ENCODE results near the gene MAGEA2B. TPM values are rescaled to one million over a fixed set of nuclear protein-coding genes. Genes with fewer than 3 reads are reported as not detected.
"Not testable (repeated sequence)": the region's sequence is repeated elsewhere in the genome, so short reads cannot be mapped to it uniquely, and the experiment has no call there.

Gene MAGEA2B, protein sequence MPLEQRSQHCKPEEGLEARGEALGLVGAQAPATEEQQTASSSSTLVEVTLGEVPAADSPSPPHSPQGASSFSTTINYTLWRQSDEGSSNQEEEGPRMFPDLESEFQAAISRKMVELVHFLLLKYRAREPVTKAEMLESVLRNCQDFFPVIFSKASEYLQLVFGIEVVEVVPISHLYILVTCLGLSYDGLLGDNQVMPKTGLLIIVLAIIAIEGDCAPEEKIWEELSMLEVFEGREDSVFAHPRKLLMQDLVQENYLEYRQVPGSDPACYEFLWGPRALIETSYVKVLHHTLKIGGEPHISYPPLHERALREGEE
- total RNA-seq (not detected), polyA plus RNA-seq (not detected)

DNA sequence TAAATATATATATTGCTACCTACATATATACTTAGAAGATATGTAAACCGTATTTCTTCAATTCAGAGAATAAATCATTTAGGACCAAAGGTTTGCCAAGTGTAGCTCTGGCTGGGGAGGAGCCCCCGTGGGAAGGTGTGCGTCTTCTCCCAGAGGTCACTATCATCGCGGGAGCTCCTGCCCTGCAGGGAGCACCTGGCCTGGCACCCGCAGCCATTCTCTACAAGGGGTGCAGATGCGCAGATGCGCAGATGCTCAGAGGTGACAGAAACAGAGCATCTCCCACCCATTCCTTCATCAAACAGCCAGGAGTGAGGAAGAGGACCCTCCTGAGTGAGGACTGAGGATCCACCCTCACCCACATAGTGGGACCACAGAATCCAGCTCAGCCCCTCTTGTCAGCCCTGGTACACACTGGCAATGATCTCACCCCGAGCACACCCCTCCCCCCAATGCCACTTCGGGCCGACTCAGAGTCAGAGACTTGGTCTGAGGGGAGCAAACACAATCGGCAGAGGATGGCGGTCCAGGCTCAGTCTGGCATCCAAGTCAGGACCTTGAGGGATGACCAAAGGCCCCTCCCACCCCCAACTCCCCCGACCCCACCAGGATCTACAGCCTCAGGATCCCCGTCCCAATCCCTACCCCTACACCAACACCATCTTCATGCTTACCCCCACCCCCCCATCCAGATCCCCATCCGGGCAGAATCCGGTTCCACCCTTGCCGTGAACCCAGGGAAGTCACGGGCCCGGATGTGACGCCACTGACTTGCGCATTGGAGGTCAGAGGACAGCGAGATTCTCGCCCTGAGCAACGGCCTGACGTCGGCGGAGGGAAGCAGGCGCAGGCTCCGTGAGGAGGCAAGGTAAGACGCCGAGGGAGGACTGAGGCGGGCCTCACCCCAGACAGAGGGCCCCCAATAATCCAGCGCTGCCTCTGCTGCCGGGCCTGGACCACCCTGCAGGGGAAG is at the start of gene MAGEA2B:
Gene MAGEA2B (plus strand): TSS at position 814 of the 973 bp plus-strand sequence. CDS start 2,479 bp downstream, outside the sequence.
- not testable (repeated sequence) for DNase-seq; H3K27ac ChIP-seq (ENCODE audit: low read depth, low read length); H3K36me3 ChIP-seq (ENCODE audit: insufficient read depth, low read length)

DNA sequence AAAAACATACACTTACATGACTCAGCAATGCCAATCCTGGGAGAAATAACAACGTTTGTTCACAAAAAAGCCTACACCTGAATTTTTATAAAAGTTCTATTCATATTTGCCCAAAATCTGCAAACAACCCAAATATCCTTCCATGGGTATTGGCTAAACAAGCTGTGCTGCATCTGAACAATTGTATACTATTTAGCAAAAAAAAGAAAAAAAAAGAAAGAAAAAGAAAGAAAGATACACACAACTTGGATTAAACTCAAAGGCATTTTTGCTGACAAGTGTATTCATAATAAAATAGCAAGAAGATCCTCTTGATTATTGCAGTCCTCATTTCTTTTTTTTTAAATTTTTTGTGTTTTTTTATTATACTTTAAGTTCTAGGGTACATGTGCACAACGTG is 40.3 kb upstream of the MAGEA2B start:
- H3K9me3 Mint-ChIP-seq: peaks cover 0 to 6% (median 0%) of the 10 kb centered on the region in 8 donors
- intact Hi-C loops (cut with micrococcal nuclease): no loop called here
- no peak overlapping the region for H3K27ac ChIP-seq (ENCODE audit: low read depth, low read length)
- no peak overlapping the region for H3K27ac Mint-ChIP-seq
- no peak overlapping the region for H3K4me3 Mint-ChIP-seq
- POLR2A ChIA-PET (ENCODE audit: partially characterized antibody): no interaction called here
- DNase-seq: no peak
- no peak overlapping the region for H3K4me3 ChIP-seq (ENCODE audit: low read length in 2 of 2)
- peaks cover 0 to 3% of the 10 kb centered on the region in 2 donors for H3K27me3 Mint-ChIP-seq
- no peaks in the 10 kb centered on the region for H3K4me1 Mint-ChIP-seq
- H3K36me3 Mint-ChIP-seq: no peaks in the 10 kb centered on the region
- no peaks in the 10 kb centered on the region for H3K27me3 ChIP-seq (ENCODE audit: insufficient read depth, low read length)
- H3K36me3 ChIP-seq (ENCODE audit: insufficient read depth, low read length): no peaks in the 10 kb centered on the region
- H3K9me3 ChIP-seq (ENCODE audit: control insufficient read depth in 1 of 2, low read length in 2 of 2): no peaks in the 10 kb centered on the region
- CTCF ChIA-PET (ENCODE audit: partially characterized antibody): no interaction called here
- H3K4me1 ChIP-seq (ENCODE audit: insufficient read depth, low read length): no peaks in the 10 kb centered on the region

More for the DNA sequence above, at the start of gene MAGEA2B:
- H3K27ac Mint-ChIP-seq; H3K27me3 ChIP-seq (ENCODE audit: insufficient read depth, low read length); H3K36me3 Mint-ChIP-seq; H3K4me3 Mint-ChIP-seq; CTCF ChIA-PET (ENCODE audit: partially characterized antibody); H3K27me3 Mint-ChIP-seq; H3K4me1 ChIP-seq (ENCODE audit: insufficient read depth, low read length); H3K9me3 Mint-ChIP-seq; H3K4me1 Mint-ChIP-seq; POLR2A ChIA-PET (ENCODE audit: partially characterized antibody); H3K9me3 ChIP-seq (ENCODE audit: control insufficient read depth in 1 of 2, low read length in 2 of 2); H3K4me3 ChIP-seq (ENCODE audit: low read length in 2 of 2); intact Hi-C loops (cut with micrococcal nuclease): not testable (repeated sequence)

DNA sequence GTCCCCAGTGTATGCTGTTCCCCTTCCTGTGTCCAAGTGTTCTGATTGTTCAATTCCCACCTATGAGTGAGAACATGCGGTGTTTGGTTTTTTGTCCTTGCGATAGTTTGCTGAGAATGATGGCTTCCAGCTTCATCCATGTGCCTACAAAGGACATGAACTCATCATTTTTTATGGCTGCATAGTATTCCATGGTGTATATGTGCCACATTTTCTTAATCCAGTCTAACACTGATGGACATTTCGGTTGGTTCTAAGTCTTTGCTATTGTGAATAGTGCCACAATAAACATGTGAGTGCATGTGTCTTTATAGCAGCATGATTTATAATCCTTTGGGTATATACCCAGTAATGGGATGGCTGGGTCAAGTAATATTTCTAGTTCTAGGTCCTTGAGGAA is 39.8 kb upstream of the MAGEA2B start:
- CTCF ChIA-PET (ENCODE audit: partially characterized antibody); H3K36me3 Mint-ChIP-seq; POLR2A ChIA-PET (ENCODE audit: partially characterized antibody); H3K4me1 ChIP-seq (ENCODE audit: insufficient read depth, low read length); H3K27me3 Mint-ChIP-seq; H3K36me3 ChIP-seq (ENCODE audit: insufficient read depth, low read length); H3K27ac Mint-ChIP-seq; H3K9me3 Mint-ChIP-seq; intact Hi-C loops (cut with micrococcal nuclease); H3K4me3 ChIP-seq (ENCODE audit: low read length in 2 of 2); H3K4me1 Mint-ChIP-seq; DNase-seq; H3K4me3 Mint-ChIP-seq; H3K27me3 ChIP-seq (ENCODE audit: insufficient read depth, low read length); H3K9me3 ChIP-seq (ENCODE audit: control insufficient read depth in 1 of 2, low read length in 2 of 2); H3K27ac ChIP-seq (ENCODE audit: low read depth, low read length): not testable (repeated sequence)

GRCh38 chrX:152681012-152681411 is 33.4 kb upstream of the MAGEA2B start:
- H3K36me3 ChIP-seq (ENCODE audit: insufficient read depth, low read length); H3K4me1 Mint-ChIP-seq; H3K27ac ChIP-seq (ENCODE audit: low read depth, low read length); H3K27ac Mint-ChIP-seq; H3K9me3 ChIP-seq (ENCODE audit: control insufficient read depth in 1 of 2, low read length in 2 of 2); H3K4me3 ChIP-seq (ENCODE audit: low read length in 2 of 2); POLR2A ChIA-PET (ENCODE audit: partially characterized antibody); intact Hi-C loops (cut with micrococcal nuclease); DNase-seq; H3K4me1 ChIP-seq (ENCODE audit: insufficient read depth, low read length); H3K27me3 Mint-ChIP-seq; H3K9me3 Mint-ChIP-seq; H3K27me3 ChIP-seq (ENCODE audit: insufficient read depth, low read length); H3K4me3 Mint-ChIP-seq; H3K36me3 Mint-ChIP-seq; CTCF ChIA-PET (ENCODE audit: partially characterized antibody): not testable (repeated sequence)

DNA sequence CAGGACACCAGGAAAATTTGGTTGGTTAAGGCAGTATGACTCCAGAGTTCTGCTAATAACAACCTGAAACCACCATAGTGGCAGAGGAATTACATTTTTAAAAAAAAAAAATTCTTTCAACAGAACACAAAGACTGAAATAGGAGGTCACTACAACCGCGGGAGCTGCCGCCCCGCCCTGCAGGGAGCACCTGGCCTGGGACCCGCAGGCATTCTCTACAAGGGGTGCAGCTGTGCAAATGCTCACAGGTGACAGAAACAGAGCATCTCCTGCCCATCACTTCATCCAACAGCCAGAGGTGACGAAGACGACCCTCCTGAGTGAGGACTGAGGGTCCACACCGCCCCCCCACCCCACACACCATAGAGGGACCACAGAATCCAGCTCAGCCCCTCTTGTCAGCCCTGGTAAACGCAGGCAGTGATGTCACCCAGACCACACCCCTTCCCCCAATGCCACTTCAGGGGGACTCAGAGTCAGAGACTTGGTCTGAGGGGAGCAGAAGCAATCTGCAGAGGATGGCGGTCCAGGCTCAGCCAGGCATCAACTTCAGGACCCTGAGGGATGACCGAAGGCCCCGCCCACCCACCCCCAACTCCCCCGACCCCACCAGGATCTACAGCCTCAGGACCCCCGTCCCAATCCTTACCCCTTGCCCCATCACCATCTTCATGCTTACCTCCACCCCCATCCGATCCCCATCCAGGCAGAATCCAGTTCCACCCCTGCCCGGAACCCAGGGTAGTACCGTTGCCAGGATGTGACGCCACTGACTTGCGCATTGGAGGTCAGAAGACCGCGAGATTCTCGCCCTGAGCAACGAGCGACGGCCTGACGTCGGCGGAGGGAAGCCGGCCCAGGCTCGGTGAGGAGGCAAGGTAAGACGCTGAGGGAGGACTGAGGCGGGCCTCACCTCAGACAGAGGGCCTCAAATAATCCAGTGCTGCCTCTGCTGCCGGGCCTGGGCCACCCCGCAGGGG is 16.2 kb upstream of the MAGEA2B start, which contains the start of gene MAGEA3:
Gene MAGEA3 (plus strand): TSS at position 843 of the 980 bp plus-strand sequence. CDS start 2,039 bp downstream, outside the sequence.
- H3K36me3 ChIP-seq (ENCODE audit: insufficient read depth, low read length); H3K27me3 Mint-ChIP-seq; H3K4me3 Mint-ChIP-seq; H3K27ac ChIP-seq (ENCODE audit: low read depth, low read length); H3K27me3 ChIP-seq (ENCODE audit: insufficient read depth, low read length); H3K36me3 Mint-ChIP-seq; CTCF ChIA-PET (ENCODE audit: partially characterized antibody); H3K9me3 ChIP-seq (ENCODE audit: control insufficient read depth in 1 of 2, low read length in 2 of 2); POLR2A ChIA-PET (ENCODE audit: partially characterized antibody); H3K4me1 ChIP-seq (ENCODE audit: insufficient read depth, low read length); H3K4me1 Mint-ChIP-seq; H3K9me3 Mint-ChIP-seq; H3K27ac Mint-ChIP-seq; intact Hi-C loops (cut with micrococcal nuclease); DNase-seq; H3K4me3 ChIP-seq (ENCODE audit: low read length in 2 of 2): not testable (repeated sequence)

GRCh38 chrX:152700390-152700789 is 14.0 kb upstream of the MAGEA2B start:
- H3K4me3 Mint-ChIP-seq; H3K27me3 ChIP-seq (ENCODE audit: insufficient read depth, low read length); H3K9me3 Mint-ChIP-seq; H3K36me3 Mint-ChIP-seq; DNase-seq; CTCF ChIA-PET (ENCODE audit: partially characterized antibody); H3K4me3 ChIP-seq (ENCODE audit: low read length in 2 of 2); H3K4me1 Mint-ChIP-seq; H3K9me3 ChIP-seq (ENCODE audit: control insufficient read depth in 1 of 2, low read length in 2 of 2); H3K27ac ChIP-seq (ENCODE audit: low read depth, low read length); POLR2A ChIA-PET (ENCODE audit: partially characterized antibody); H3K27ac Mint-ChIP-seq; H3K27me3 Mint-ChIP-seq; H3K4me1 ChIP-seq (ENCODE audit: insufficient read depth, low read length); intact Hi-C loops (cut with micrococcal nuclease); H3K36me3 ChIP-seq (ENCODE audit: insufficient read depth, low read length): not testable (repeated sequence)

- H3K4me3 ChIP-seq (ENCODE audit: low read length in 2 of 2); H3K4me1 ChIP-seq (ENCODE audit: insufficient read depth, low read length); H3K9me3 ChIP-seq (ENCODE audit: control insufficient read depth in 1 of 2, low read length in 2 of 2); H3K27me3 Mint-ChIP-seq; H3K27me3 ChIP-seq (ENCODE audit: insufficient read depth, low read length); H3K36me3 ChIP-seq (ENCODE audit: insufficient read depth, low read length); H3K36me3 Mint-ChIP-seq; intact Hi-C loops (cut with micrococcal nuclease); H3K27ac ChIP-seq (ENCODE audit: low read depth, low read length); H3K4me3 Mint-ChIP-seq; H3K9me3 Mint-ChIP-seq; H3K27ac Mint-ChIP-seq; H3K4me1 Mint-ChIP-seq; CTCF ChIA-PET (ENCODE audit: partially characterized antibody); POLR2A ChIA-PET (ENCODE audit: partially characterized antibody); DNase-seq: not testable (repeated sequence)
These were observed 7.9 kb upstream of the MAGEA2B start for GRCh38 chrX:152706500-152706899.

All from CD4-positive, alpha-beta memory T cell (primary cell).